PC-3 (cell line): ENCODE results near the gene GZMA. TPM values are rescaled to one million over a fixed set of nuclear protein-coding genes. Genes with fewer than 3 reads are reported as not detected.
"Not testable (repeated sequence)": the region's sequence is repeated elsewhere in the genome, so short reads cannot be mapped to it uniquely, and the experiment has no call there.

Experiments used
- ATAC-seq: fragments of 200-7000 bp; cut with Tn5 transposase; 2 replicates; pipeline ENCODE4 v1.9.1; 2020; ENCODE audit warnings: mild to moderate bottlenecking, moderate library complexity
- BruUV-seq: library from RNA; stranded (reverse); fragments of 400-500 nt; replicated peaks from 2 replicates; lab custom pipeline; 2021; lab: Mats Ljungman, UMichigan
- CTCF ChIA-PET: fragments of 300-600 bp; sonication (Branson Sonifier 250); formaldehyde crosslinking; loops from one replicate; lab custom pipeline; 2022; ENCODE audit warnings: antibody characterized with exemption; lab: Charles Lee
- POLR2A ChIA-PET: fragments of 300-600 bp; sonication (Branson Sonifier 250); formaldehyde crosslinking; loops from one replicate; lab custom pipeline; 2022; ENCODE audit warnings: antibody characterized with exemption; ENCODE audit not compliant: unreplicated experiment; lab: Charles Lee
- DNase-seq: peaks from one replicate; pipeline ENCODE4 v3.0.0-alpha.2; 2015
- H2AFZ ChIP-seq: fragments of 300-600 bp; sonication (generic); 2 replicates; pipeline ENCODE4 v1.6.0; 2016; ENCODE audit warnings: antibody characterized with exemption, low read length
- H3F3A ChIP-seq: fragments of 300-600 bp; sonication (generic); one replicate; pipeline ENCODE4 v1.6.0; 2017; ENCODE audit warnings: antibody characterized with exemption, low read length, control low read depth, mild to moderate bottlenecking; ENCODE audit not compliant: unreplicated experiment
- H3K27ac ChIP-seq: fragments of 300-600 bp; sonication (generic); 2 replicates; pipeline ENCODE4 v1.5.1; 2016; ENCODE audit warnings: mild to moderate bottlenecking, low read length
- H3K27me3 ChIP-seq: fragments of 300-600 bp; sonication (generic); 2 replicates; pipeline ENCODE4 v1.6.1; 2016; ENCODE audit warnings: low read length, mixed read lengths
- H3K36me3 ChIP-seq: fragments of 300-600 bp; sonication (generic); 2 replicates; pipeline ENCODE4 v1.6.1; 2016; ENCODE audit warnings: low read depth, mixed run types, low read length, mixed read lengths
- H3K4me1 ChIP-seq: fragments of 300-600 bp; sonication (generic); 2 replicates; pipeline ENCODE4 v1.5.1; 2016; ENCODE audit warnings: low read length; ENCODE audit not compliant: insufficient read depth
- H3K4me2 ChIP-seq: fragments of 300-600 bp; sonication (generic); 2 replicates; pipeline ENCODE4 v1.6.0; 2016; ENCODE audit warnings: low read length
- H3K4me3 ChIP-seq: fragments of 300-600 bp; sonication (generic); 2 replicates; pipeline ENCODE4 v1.5.1; 2016; ENCODE audit warnings: mild to moderate bottlenecking, low read length, mixed read lengths
- H3K79me2 ChIP-seq: fragments of 300-600 bp; sonication (generic); 2 replicates; pipeline ENCODE4 v1.6.1; 2017; ENCODE audit warnings: low read length, mixed read lengths
- H3K9ac ChIP-seq: fragments of 300-600 bp; sonication (generic); 2 replicates; pipeline ENCODE4 v1.6.0; 2016; ENCODE audit warnings: mild to moderate bottlenecking, low read length
- H3K9me2 ChIP-seq: fragments of 300-600 bp; sonication (generic); replicated peaks from 2 replicates; pipeline ENCODE4 v1.6.1; 2016; ENCODE audit warnings: mixed run types, low read length, mixed read lengths
- H3K9me3 ChIP-seq: fragments of 300-600 bp; sonication (generic); 2 replicates; pipeline ENCODE4 v1.6.1; 2016; ENCODE audit warnings: low read length, mixed read lengths
- H4K20me1 ChIP-seq: fragments of 300-600 bp; sonication (generic); 2 replicates; pipeline ENCODE4 v1.6.1; 2016; ENCODE audit warnings: low read length, mixed read lengths
- CTCF ChIP-seq: fragments of 300-600 bp; sonication (generic); conservative IDR thresholded peaks from 2 replicates; pipeline ENCODE4 v1.5.1; 2017; ENCODE audit warnings: antibody characterized with exemption, low read depth, mild to moderate bottlenecking, low read length
- EZH2 ChIP-seq: fragments of 300-600 bp; sonication (generic); IDR thresholded peaks from one replicate; pipeline ENCODE4 v1.6.1; 2017; ENCODE audit warnings: antibody characterized with exemption, mild to moderate bottlenecking, low read length; ENCODE audit not compliant: unreplicated experiment
- EZH2phosphoT487 ChIP-seq: fragments of 300-600 bp; sonication (generic); IDR thresholded peaks from 2 replicates; pipeline ENCODE4 v1.6.1; 2018; ENCODE audit warnings: mild to moderate bottlenecking, antibody characterized with exemption, low read length, borderline replicate concordance
- intact Hi-C: fragments of 100-400 bp; cut with micrococcal nuclease; formaldehyde crosslinking; loops from 2 replicates; pipeline ENCODE4 v1.9.0; 2023
- total RNA-seq: library from RNA; depleted of rRNA; stranded (reverse); fragments of >200 nt; gene quantifications from 2 replicates; pipeline ENCODE4 v1.2.3, GENCODE V29; 2014

The GZMA gene
- total RNA-seq, 1 experiment from 2014 or later = not detected

DNA sequence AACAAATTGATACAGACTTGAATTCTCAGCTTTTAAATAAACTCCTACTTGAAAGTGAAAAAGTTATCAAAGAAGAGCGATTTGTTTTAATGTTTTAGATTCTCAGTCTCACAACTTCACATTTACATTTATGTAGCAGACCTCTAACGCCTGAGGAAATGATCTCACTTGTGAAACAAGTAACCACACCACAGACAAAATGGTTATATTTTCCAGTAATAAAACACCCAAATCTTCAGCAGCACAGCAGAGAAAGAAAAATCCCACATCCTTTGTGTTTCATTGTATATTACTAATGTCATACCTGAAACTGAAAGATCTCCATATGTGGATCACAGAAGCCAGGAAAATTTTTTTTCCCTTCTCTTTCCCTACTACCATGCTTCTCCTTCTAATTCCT lies 29.8 kb upstream of the GZMA start:
- no peak for TF ChIP-seq EZH2
- Histone ChIP-seq H3K27ac (no peak overlapping the region), H3K27me3 (no peaks in the 10 kb centered on the region), H3K9me2 (no peaks in the 10 kb centered on the region), H4K20me1 (no peaks in the 10 kb centered on the region), H3K79me2 (no peaks in the 10 kb centered on the region), H3K4me2 (no peak overlapping the region), H3K4me3 (no peak overlapping the region), H3K9ac (no peak overlapping the region), H3K9me3 (no peaks in the 10 kb centered on the region), H2AFZ (no peak overlapping the region), H3K36me3 (no peaks in the 10 kb centered on the region), H3F3A (no peaks in the 10 kb centered on the region), H3K4me1 (no peaks in the 10 kb centered on the region)
- CTCF ChIA-PET = no interaction called here
- intact Hi-C loops = no loop called here
- ATAC-seq (no peak), DNase-seq (no peak)
- POLR2A ChIA-PET = interaction anchor here (0.6 kb wide), 1 partner anchor 35 kb away, joined by 12 read pairs; no protein-coding TSS in a partner anchor
- no TSS peak for BruUV-seq

DNA sequence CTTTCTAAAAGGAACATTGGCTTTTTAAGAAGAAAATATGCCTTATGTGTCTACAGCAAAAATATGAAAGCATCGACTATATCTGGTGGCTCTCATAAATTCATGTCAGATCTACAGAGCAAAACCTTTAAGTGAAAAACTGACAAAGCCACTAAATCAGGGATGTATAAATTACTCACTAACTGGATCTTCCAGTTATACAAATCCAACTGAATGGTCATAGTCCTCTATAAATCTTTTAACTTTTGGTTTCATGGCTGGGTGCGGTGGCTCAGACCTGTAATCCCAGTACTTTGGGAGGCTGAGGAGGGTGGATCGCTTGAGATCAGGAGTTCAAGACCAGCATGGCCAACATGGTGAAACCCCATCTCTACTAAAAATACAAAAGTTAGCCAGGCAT lies 29.2 kb upstream of the GZMA start:
- ATAC-seq (no peak), DNase-seq (peak; percentile 41)
- H3K9ac ChIP-seq = no peak overlapping the region
- no peaks in the 10 kb centered on the region for H3K4me1 ChIP-seq
- intact Hi-C loops = no loop called here
- H3K36me3 ChIP-seq = no peaks in the 10 kb centered on the region
- H2AFZ ChIP-seq = no peak overlapping the region
- H3K27ac ChIP-seq = no peak overlapping the region
- H4K20me1 ChIP-seq = no peaks in the 10 kb centered on the region
- H3K79me2 ChIP-seq = no peaks in the 10 kb centered on the region
- POLR2A ChIA-PET = no interaction called here
- no peaks in the 10 kb centered on the region for H3K9me3 ChIP-seq
- H3K9me2 ChIP-seq = no peaks in the 10 kb centered on the region
- TF ChIP-seq CTCF = no peak
- no peak for TF ChIP-seq EZH2
- TF ChIP-seq EZH2phosphoT487 = no peak
- H3K27me3 ChIP-seq = no peaks in the 10 kb centered on the region
- CTCF ChIA-PET = no interaction called here
- H3K4me2 ChIP-seq = no peak overlapping the region
- H3K4me3 ChIP-seq = no peak overlapping the region
- H3F3A ChIP-seq = no peaks in the 10 kb centered on the region
- BruUV-seq = no TSS peak

- Histone ChIP-seq H4K20me1 (no peaks in the 10 kb centered on the region), H3K9ac (no peak overlapping the region), H3K27ac (no peak overlapping the region), H3F3A (no peaks in the 10 kb centered on the region), H3K9me3 (no peaks in the 10 kb centered on the region), H3K4me1 (no peaks in the 10 kb centered on the region), H3K9me2 (no peaks in the 10 kb centered on the region), H3K27me3 (no peaks in the 10 kb centered on the region), H3K4me3 (no peak overlapping the region), H2AFZ (no peak overlapping the region), H3K4me2 (no peak overlapping the region), H3K36me3 (no peaks in the 10 kb centered on the region), H3K79me2 (no peaks in the 10 kb centered on the region)
- ChIA-PET POLR2A (no interaction called here), CTCF (no interaction called here)
- no TSS peak for BruUV-seq
- TF ChIP-seq EZH2phosphoT487 (no peak), CTCF (no peak), EZH2 (no peak)
- ATAC-seq (no peak), DNase-seq (no peak)
- intact Hi-C loops = no loop called here
These were observed 20.9 kb upstream of the GZMA start for GRCh38 chr5:55081541-55081940.

DNA sequence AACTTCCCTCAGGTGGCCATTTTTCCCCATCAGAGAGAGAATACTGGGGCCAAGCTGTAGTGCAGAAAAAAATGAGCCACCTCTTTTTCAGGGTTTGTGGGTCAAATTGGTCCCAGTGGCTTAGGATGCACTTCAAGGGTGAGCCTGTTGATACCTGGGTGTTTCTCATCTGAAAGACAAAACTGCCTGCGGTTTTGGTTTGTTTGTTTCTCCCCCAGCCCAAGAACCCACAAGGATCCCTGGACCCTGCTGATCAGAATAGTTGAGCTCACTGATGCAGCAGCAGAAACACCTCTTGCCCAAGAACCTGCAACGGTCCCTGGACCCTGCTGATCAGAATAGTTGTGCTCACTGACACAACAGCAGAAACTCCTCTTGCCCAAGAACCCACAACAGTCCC lies 13.1 kb upstream of the GZMA start:
- H3K9me3 ChIP-seq, H3K27me3 ChIP-seq, H3K79me2 ChIP-seq, H3K9ac ChIP-seq, H2AFZ ChIP-seq, H3K9me2 ChIP-seq, ATAC-seq, H3F3A ChIP-seq, intact Hi-C loops, H4K20me1 ChIP-seq, CTCF ChIA-PET, H3K4me3 ChIP-seq, H3K4me2 ChIP-seq, BruUV-seq, H3K4me1 ChIP-seq, H3K27ac ChIP-seq, H3K36me3 ChIP-seq, POLR2A ChIA-PET, DNase-seq: not testable (repeated sequence)

DNA sequence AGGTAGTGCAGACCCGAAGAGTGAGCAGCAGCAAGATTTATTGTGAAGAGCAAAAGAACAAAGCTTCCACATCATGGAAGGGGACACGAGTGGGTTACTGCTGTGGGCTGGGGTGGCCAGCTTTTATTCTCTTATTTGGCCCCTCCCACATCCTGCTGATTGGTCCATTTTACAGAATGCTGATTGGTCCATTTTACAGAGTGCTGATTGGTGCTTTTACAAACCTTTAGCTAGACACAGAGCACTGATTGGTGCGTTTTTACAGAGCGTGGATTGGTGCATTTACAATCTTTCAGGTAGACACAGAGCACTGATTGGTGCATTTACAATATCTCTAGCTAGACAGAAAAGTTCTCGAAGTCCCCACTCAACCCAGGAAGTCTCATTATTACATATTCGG lies 11.4 kb upstream of the GZMA start:
- H3K36me3 ChIP-seq, POLR2A ChIA-PET, H3K79me2 ChIP-seq, H3K9ac ChIP-seq, H3K4me2 ChIP-seq, H3F3A ChIP-seq, H2AFZ ChIP-seq, H3K4me1 ChIP-seq, BruUV-seq, H3K4me3 ChIP-seq, H3K9me2 ChIP-seq, H3K27ac ChIP-seq, CTCF ChIA-PET, intact Hi-C loops, DNase-seq, H3K27me3 ChIP-seq, H3K9me3 ChIP-seq, H4K20me1 ChIP-seq, ATAC-seq: not testable (repeated sequence)
